IPS-18a (cell line): Measurements from ENCODE around the gene PRKG1.

ENCODE experiments used
- H3K27ac ChIP-seq: one replicate; pipeline ENCODE4 v1.5.1; 2013; ENCODE audit warnings: low read length
- H3K27me3 ChIP-seq: one replicate; pipeline ENCODE4 v1.6.1; 2013; ENCODE audit warnings: mild to moderate bottlenecking, low read length; ENCODE audit not compliant: control insufficient read depth, insufficient read depth
- H3K36me3 ChIP-seq: one replicate; pipeline ENCODE4 v1.6.1; 2013; ENCODE audit warnings: low read depth, low read length; ENCODE audit not compliant: control insufficient read depth
- H3K4me1 ChIP-seq: one replicate; pipeline ENCODE4 v1.6.1; 2013; ENCODE audit warnings: low read depth, low read length; ENCODE audit not compliant: control insufficient read depth
- H3K4me3 ChIP-seq: one replicate; pipeline ENCODE4 v1.5.1; 2013; ENCODE audit warnings: low read length
- H3K9ac ChIP-seq: one replicate; pipeline ENCODE4 v1.6.1; 2013; ENCODE audit warnings: mild to moderate bottlenecking, low read length, moderate library complexity
- H3K9me3 ChIP-seq: one replicate; pipeline ENCODE4 v1.6.1; 2013; ENCODE audit warnings: low read depth, low read length; ENCODE audit not compliant: control insufficient read depth

Gene PRKG1

DNA sequence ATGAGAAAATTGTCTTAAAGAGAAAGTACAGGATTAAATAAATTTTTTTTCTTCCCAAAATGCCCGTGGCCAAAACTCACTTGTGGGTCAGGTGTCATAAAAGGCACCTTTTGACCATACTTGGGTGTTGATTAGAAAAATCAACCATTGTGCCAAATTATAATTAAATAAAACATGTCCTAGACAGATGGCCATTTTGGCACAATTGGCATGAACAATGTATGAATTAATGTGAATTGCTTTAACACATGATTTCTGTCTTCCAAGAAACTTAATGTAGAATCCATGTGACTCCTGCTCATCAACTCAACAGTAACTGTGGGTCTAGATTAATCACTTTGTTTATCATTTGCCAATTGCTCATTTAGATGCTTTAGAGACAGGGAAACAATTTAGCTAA is 561.1 kb downstream of the PRKG1 start:
- no peak overlapping the region for H3K4me3 ChIP-seq

DNA sequence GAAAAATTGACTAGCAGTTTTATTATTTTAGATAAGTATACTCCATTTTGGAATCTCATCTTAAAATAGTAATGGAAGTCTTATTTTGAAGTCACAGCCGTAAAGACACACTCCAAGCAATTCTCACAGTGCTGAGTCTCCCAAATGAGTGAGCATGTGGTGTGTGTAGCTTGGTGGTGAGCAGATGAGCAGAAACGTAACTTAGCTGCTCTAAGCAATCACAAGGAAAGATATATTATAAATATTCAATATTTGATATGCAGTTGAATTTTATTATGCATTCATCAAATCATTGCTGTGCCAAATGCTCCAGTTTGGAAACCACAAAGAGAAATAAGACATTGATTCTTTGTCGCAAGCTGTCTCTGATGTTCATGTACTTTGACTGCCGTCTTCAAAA is 563.9 kb downstream of the PRKG1 start:
- Histone ChIP-seq H3K36me3 (no peaks in the 10 kb centered on the region), H3K27me3 (no peaks in the 10 kb centered on the region), H3K9ac (no peak overlapping the region), H3K4me3 (no peak overlapping the region), H3K4me1 (no peaks in the 10 kb centered on the region), H3K27ac (no peak overlapping the region), H3K9me3 (no peaks in the 10 kb centered on the region)

More for the DNA sequence above, 561.1 kb downstream of the PRKG1 start:
- Histone ChIP-seq H3K36me3 (no peaks in the 10 kb centered on the region), H3K9ac (no peak overlapping the region), H3K27ac (no peak overlapping the region), H3K4me1 (no peaks in the 10 kb centered on the region), H3K27me3 (no peaks in the 10 kb centered on the region), H3K9me3 (no peaks in the 10 kb centered on the region)

DNA sequence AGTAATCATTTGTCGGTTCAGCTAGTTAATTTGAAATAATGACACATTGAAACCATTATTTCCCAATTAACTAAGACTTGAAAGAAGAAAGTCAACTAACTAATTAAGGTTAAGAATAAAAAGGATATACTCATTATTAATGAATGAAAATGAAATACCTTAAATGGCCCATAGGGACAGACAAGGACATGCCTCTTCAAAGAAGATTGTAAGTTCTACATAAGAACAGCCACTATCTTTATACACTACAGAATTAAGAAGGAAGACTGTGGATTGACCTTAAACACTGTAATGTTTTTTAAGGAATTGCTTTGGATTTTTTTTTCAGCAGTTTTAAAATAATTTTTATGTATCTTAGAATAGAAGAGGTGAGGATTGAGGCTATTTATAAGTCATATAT is 564.5 kb downstream of the PRKG1 start:
- no peak overlapping the region for H3K27ac ChIP-seq
- no peaks in the 10 kb centered on the region for H3K4me1 ChIP-seq
- H3K4me3 ChIP-seq: no peak overlapping the region
- no peaks in the 10 kb centered on the region for H3K27me3 ChIP-seq
- H3K9me3 ChIP-seq: no peaks in the 10 kb centered on the region
- H3K36me3 ChIP-seq: no peaks in the 10 kb centered on the region
- no peak overlapping the region for H3K9ac ChIP-seq

DNA sequence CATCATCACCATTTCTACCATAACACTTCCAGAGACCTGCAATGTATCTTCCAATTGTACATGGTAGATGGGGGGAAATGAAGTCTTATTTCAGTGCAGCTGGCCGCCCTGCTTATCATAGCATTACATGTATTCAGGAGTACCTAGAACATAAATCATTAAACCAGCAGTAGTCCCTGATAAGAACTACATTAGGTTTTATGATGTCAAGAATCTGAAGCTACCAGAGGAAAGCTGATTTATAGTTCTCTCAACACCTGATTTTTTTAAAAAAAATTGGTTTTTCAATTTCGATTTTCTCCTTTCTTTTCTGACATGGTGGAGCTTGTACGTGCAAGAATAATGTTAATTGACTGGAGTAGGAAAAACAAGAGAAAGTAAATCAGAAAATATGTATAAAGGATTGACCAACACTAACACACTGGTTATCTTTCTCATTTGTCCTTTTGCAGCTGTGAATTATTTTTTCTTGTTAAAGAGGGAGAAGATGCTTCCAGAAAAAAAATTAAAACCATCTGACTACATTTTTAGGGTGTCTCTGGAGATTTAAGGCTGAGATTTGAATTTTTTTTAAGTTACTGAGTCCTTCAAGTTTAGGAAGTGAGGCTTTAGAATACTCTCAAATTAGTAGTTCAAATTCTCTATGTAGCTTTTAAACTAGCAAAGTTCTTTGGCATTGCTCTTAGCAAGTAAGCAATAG is 566.0 kb downstream of the PRKG1 start:
- no peaks in the 10 kb centered on the region for H3K27me3 ChIP-seq
- no peaks in the 10 kb centered on the region for H3K4me1 ChIP-seq
- H3K4me3 ChIP-seq: no peak overlapping the region
- H3K9ac ChIP-seq: no peak overlapping the region
- no peaks in the 10 kb centered on the region for H3K9me3 ChIP-seq
- H3K27ac ChIP-seq: no peak overlapping the region
- no peaks in the 10 kb centered on the region for H3K36me3 ChIP-seq

GRCh38 chr10:51642581-51642980 is 568.3 kb downstream of the PRKG1 start:
- H3K36me3 ChIP-seq: no peaks in the 10 kb centered on the region
- H3K9me3 ChIP-seq: no peaks in the 10 kb centered on the region
- H3K27me3 ChIP-seq: no peaks in the 10 kb centered on the region
- H3K27ac ChIP-seq: no peak overlapping the region
- no peaks in the 10 kb centered on the region for H3K4me1 ChIP-seq
- H3K4me3 ChIP-seq: no peak overlapping the region
- H3K9ac ChIP-seq: no peak overlapping the region

GRCh38 chr10:51643734-51644133 is 569.4 kb downstream of the PRKG1 start:
- no peaks in the 10 kb centered on the region for H3K4me1 ChIP-seq
- no peaks in the 10 kb centered on the region for H3K9me3 ChIP-seq
- no peak overlapping the region for H3K9ac ChIP-seq
- H3K27me3 ChIP-seq: no peaks in the 10 kb centered on the region
- no peak overlapping the region for H3K27ac ChIP-seq
- no peaks in the 10 kb centered on the region for H3K36me3 ChIP-seq
- H3K4me3 ChIP-seq: no peak overlapping the region

- Histone ChIP-seq H3K4me3 (no peak overlapping the region), H3K27me3 (no peaks in the 10 kb centered on the region), H3K9me3 (no peaks in the 10 kb centered on the region)
Observed at GRCh38 chr10:51649064-51649463, 574.8 kb downstream of the PRKG1 start.

GRCh38 chr10:51651063-51651462 is 576.8 kb downstream of the PRKG1 start:
- Histone ChIP-seq H3K4me1 (no peaks in the 10 kb centered on the region), H3K9me3 (no peaks in the 10 kb centered on the region), H3K27me3 (no peaks in the 10 kb centered on the region)

More at GRCh38 chr10:51649064-51649463, 574.8 kb downstream of the PRKG1 start:
- Histone ChIP-seq H3K36me3 (no peaks in the 10 kb centered on the region), H3K9ac (no peak overlapping the region), H3K4me1 (no peaks in the 10 kb centered on the region), H3K27ac (no peak overlapping the region)

GRCh38 chr10:51653025-51653424 is 578.7 kb downstream of the PRKG1 start:
- H3K4me3 ChIP-seq: no peak overlapping the region
- H3K36me3 ChIP-seq: no peaks in the 10 kb centered on the region
- no peak overlapping the region for H3K9ac ChIP-seq
- no peak overlapping the region for H3K27ac ChIP-seq
- H3K4me1 ChIP-seq: no peaks in the 10 kb centered on the region
- no peaks in the 10 kb centered on the region for H3K27me3 ChIP-seq
- no peaks in the 10 kb centered on the region for H3K9me3 ChIP-seq

More at GRCh38 chr10:51651063-51651462, 576.8 kb downstream of the PRKG1 start:
- Histone ChIP-seq H3K27ac (no peak overlapping the region), H3K36me3 (no peaks in the 10 kb centered on the region), H3K4me3 (no peak overlapping the region), H3K9ac (no peak overlapping the region)

DNA sequence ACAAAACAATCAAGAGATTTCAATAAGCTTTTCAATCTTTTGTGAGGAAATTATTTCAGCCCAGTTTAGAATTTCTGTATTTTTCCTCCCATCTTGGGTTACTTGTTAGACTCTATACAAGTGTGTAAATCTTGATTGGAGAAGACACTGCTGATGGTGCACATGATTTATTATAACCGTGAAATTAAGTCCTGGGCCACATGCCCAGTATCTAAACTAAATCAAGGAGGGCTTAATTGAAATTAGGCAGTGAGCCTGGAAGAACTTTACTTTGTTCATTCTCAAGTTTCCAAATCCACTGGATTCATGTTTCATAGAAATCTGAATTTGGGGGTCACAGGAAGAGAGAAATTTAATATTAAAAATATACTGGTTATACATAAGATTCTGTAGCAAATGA is 580.6 kb downstream of the PRKG1 start:
- H3K27ac ChIP-seq: no peak overlapping the region
- H3K9ac ChIP-seq: no peak overlapping the region
- H3K9me3 ChIP-seq: no peaks in the 10 kb centered on the region
- H3K36me3 ChIP-seq: no peaks in the 10 kb centered on the region
- H3K27me3 ChIP-seq: no peaks in the 10 kb centered on the region
- no peaks in the 10 kb centered on the region for H3K4me1 ChIP-seq
- no peak overlapping the region for H3K4me3 ChIP-seq

- H3K36me3 ChIP-seq: no peaks in the 10 kb centered on the region
- no peak overlapping the region for H3K27ac ChIP-seq
- no peaks in the 10 kb centered on the region for H3K27me3 ChIP-seq
- no peak overlapping the region for H3K4me3 ChIP-seq
- no peaks in the 10 kb centered on the region for H3K9me3 ChIP-seq
- no peak overlapping the region for H3K9ac ChIP-seq
- no peaks in the 10 kb centered on the region for H3K4me1 ChIP-seq
Observed at GRCh38 chr10:51656503-51656902, 582.2 kb downstream of the PRKG1 start.

GRCh38 chr10:51658000-51658399 is 583.7 kb downstream of the PRKG1 start:
- no peak overlapping the region for H3K27ac ChIP-seq
- no peaks in the 10 kb centered on the region for H3K4me1 ChIP-seq
- no peaks in the 10 kb centered on the region for H3K9me3 ChIP-seq
- H3K36me3 ChIP-seq: no peaks in the 10 kb centered on the region
- H3K4me3 ChIP-seq: no peak overlapping the region
- H3K27me3 ChIP-seq: no peaks in the 10 kb centered on the region
- no peak overlapping the region for H3K9ac ChIP-seq
